ENCODE results near the gene FGD2.
"Not testable (repeated sequence)": the region's sequence is repeated elsewhere in the genome, so short reads cannot be mapped to it uniquely, and the experiment has no call there.

Gene FGD2

DNA sequence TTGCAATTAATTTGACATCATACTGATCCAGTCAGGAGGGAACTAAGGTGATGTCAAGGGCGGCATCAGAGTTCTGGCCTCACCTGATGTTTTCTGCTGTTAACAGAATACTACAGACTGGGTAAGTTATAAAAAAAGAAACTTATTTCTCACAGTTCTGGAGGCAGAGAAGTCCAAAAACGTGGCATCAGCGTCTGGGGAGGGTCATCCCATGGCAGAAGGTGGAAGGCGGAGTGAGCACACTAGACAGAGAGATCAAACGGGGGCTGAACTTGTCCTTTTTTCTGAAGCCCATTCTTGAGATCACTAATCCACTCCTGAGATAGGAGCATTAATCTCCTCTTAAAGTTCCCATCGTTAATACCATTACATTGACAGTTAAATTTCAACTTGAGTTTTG is 16.2 kb upstream of the FGD2 start:
- no peak for DNase-seq (ENCODE audit: extremely low read depth in 1 of 2, low read depth in 1 of 2)

DNA sequence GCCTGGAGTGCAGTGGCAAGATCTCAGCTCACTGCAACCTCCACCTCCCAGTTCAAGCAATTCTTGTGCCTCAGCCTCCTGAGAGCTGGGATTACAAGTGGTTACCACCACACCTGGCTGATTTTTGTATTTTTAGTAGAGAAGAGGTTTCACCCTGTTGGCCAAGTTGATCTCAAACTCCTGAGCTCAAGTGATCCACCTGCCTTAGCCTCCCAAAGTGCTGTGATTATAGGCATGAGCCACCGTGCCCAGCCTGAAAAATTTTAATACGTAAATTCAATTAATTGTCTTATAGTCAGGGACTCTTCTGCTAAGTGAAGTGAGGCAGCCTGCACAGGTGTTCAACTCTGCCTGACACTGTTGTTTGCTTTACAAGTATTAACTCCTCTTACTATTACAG is 15.1 kb upstream of the FGD2 start:
- DNase-seq (ENCODE audit: extremely low read depth in 1 of 2, low read depth in 1 of 2), result not testable (repeated sequence)

DNA sequence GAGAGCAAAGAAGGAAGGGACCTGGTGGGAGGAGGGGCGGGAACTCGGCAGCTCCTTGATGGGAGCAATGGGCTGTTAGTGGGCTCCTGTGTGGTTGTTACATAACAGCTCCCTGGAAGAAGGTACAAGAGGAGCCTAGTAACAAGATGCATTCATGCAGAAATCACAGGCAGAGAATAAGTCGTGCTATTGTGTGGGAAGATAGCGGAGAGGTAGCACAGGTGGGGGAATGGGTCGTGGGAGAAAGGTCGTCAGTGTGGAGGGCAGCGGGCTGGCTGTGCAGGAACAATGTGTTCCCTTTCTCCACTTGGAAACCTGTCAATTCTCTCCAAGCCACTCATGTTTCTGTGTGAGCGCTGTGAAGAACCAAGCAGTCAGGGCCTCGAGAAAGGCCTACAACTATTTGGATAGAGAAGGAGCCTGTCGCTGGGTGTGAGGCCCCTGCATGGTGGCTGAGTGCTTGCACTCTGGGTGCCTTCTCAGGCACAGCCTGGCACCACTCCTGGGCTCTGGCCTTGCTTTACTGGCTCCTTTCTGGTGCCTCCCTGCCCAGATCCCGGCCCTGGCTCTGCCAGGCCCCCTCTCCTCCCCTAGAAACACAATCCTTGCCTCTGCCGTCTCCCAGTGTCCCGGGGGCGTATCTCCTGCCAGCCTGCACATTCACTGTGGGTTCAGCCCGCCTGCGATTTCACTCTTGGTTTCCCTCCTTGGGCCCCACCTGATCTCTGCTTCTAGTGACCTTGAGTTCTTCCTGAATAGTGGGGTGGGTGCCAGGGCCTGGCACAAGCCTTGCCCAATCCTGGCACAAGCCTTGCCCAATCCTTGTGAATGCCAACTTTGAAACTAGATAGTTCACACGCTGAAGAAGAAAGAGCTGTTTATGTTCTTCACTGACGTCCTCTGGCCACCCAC is 7.4 kb upstream of the FGD2 start:
- no peak for DNase-seq (ENCODE audit: extremely low read depth in 1 of 2, low read depth in 1 of 2)

DNA sequence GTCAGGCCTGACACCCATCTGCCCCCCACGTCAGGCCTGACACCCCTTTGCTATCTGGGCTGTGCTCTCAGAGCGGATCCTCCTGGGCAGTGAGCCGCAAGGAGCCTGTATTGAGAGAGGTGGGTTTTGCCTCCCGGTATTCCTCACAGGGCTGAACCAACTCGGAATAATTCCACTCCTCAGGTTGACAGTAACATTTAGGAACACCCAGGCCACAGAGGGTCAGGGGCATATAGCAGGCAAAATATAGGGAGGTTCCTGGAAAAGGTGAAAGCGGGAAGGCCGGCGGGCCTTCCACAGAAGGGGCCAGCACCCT is 6.8 kb upstream of the FGD2 start:
- DNase-seq (ENCODE audit: extremely low read depth in 1 of 2, low read depth in 1 of 2), result no peak

DNA sequence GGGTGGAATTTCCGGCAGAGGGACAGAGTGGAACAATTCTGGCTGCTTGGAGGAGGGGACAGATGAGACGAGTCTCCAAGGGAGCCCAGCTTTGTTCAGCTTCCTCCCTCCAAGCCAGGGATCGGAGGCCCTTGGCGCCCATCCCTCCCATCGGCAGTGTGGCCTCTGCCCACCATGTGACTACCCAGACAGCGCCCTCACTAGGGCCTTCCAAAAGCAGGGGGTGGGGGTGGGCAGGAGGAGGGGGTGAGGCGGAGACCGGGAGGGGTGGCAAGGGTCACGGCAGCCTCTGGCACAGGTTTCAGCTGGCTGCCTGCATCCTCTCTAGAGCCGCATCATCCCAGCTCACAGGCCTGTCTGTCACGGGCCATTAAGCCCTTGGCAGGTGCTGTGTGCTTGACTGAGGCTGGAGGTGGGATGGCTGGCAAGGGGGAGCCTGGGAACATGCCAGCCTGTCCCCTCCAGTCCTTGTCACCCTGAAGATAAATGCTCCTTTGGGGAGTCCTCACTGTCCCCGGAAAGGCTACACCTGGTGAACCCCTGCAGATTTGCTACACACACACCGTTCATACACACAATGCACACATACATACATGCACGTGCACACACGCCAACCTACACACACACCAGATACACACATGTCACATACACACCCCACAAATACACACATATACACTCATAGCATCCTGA is 6.2 kb upstream of the FGD2 start:
- DNase-seq (ENCODE audit: extremely low read depth in 1 of 2, low read depth in 1 of 2), result no peak

DNA sequence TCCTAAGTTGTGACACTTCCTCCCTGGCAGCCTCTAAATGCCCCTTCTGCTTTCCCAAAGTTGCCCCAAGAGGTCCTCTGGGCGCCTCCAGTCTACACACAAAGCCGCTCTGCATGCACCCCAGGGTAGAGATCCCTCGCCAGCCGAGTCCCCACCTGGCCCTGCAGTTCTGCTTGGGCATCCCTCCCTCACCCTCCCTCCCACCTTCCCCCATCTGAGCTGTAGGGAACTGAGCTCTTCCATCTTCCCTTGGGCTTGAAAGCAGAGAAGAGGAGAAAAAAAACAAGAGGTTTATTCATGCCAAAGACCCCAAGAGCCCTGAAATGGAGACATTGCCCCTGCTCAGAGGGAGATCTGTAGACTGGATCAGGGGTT is 5.7 kb upstream of the FGD2 start:
- DNase-seq (ENCODE audit: extremely low read depth in 1 of 2, low read depth in 1 of 2), result no peak

DNA sequence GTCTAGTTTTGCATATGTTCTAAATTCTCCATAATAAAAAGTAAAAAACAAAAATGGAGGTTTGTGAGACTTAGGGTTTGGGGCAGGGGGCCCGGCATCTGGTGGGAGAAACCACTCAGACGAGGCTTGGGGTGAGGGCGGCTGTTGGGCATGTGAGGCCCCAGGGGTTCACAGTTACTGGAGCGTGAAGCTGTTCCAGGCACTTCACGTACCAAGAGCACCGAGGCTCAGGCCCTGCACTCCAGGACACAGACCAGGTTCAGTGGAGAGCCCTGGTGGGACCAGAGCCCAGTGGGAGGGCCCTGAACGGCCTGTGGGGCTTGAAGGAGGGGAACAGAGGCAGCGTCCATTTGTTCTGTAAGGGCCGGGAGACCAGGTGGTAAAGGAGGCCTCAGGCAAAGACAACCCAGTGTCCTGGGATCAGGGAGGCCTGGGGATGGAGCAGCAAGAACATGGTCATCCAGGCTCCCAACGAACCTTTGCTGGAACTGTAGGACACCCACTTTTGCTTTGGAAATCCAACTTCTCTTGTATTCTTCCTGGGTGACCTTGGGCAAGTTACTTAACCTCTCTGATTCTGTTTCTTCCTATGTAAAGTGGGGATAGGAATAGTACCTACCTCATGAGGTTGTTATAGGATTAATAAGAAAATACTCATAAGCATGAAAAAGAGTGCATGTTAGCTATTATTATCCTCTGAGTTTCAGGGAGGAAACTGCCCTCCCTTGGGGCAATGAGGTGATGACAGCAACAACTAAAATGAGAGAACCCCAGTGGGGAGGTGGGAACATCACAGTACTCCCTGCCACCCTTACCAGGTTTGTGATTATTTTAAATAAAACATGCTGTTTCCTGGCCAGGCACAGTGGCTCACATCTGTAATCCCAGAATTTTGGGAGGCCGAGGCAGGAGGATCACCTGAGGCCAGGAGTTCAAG is 1.1 kb upstream of the FGD2 start:
- DNase-seq (ENCODE audit: extremely low read depth in 1 of 2, low read depth in 1 of 2), result no peak

DNA sequence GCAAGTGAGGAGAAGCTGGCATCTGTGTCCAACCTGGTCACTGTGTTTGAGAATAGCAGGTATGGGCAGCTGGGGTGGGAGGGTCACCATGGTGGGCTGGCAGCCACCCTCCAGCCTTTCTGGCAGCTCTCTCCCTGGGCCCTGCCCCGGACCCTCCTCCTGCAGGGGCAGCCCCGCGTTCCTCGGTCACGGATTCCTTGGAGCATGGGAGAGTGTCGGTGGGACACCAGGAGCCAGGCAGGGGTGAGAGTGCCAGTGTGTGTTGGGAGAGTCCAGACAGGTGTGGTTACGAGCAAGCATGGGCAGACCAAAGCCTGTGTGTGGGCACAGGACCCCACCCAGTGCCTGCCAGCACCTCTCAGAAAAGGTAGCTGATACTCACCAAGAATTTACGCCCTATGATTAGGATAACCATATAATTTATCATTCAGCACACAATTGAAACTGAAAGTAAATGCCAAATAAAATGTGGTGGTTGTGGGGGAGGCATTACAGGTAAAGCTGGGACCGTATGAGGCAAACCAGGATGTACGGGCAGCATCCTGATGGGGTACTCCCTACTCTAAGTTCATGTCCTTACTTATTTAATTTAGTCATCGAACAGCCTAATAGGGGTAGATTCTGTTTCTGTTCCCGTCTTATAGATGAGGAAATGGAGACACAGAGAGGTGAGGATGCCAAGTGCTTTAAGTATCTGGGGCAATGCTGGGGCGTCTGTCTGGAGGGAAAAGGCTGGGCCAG is 542 bp downstream of the FGD2 start:
- DNase-seq (ENCODE audit: extremely low read depth in 1 of 2, low read depth in 1 of 2), result no peak

DNA sequence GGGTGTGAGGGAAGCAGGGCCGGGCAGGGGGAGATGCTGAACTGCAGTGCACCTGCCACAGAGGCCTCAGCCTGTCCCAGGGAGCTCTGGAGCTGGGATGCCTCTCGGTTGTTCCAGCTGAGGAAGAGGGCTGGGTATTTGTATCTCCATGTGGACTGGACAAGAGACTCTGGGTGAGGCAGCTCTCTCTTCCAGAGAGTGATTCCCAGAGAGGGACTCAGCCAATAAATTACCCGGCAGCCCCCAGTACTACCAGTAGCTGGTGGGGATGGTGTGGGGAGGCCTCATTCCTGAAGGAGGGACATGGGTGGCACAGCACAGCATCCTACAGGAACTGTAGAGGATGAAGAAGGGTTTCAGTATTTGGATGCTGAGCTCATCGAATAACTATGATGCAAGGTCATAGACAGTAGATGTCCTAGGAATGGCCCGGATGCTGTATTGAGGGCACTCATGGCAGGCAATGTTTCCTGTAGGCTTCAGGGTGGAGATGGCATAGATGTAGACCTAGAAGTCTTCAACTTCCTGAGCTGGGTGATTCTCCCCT is 1.4 kb downstream of the FGD2 start:
- DNase-seq (ENCODE audit: extremely low read depth in 1 of 2, low read depth in 1 of 2), result no peak

DNA sequence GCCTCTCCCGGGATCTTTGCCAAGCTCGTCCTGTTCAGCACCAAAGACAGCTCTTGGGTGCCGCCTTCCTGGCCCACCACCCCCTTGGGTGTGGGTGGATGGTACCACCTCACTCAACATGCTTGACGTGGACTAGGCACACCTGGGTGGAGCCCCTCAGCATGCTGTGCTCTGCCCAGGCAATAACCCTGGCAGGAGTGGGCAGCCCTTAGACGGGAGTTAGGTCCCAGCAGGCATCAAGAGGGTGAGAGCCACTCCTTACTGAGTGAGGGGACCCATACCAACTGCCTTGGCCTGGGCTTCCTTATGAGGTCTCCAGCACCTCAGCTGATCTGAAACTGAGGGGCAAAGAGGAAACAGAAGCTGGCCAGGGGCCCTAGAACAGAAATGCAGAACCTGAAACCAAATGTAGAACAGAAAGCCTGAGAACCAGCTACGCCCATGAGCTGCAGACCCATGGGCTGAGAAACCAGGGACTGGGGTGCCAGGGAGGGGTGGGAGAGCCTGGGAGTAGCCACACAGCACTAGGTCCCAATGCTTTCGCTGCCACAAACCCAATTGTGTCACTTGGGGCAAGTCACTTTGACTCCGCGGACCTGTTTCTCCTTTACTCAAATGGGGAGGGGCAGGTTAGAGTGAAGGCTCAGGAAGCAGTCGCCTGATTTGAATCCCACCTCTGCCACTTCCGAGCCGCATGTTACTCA is 2.0 kb downstream of the FGD2 start:
- DNase-seq (ENCODE audit: extremely low read depth in 1 of 2, low read depth in 1 of 2), result no peak

DNA sequence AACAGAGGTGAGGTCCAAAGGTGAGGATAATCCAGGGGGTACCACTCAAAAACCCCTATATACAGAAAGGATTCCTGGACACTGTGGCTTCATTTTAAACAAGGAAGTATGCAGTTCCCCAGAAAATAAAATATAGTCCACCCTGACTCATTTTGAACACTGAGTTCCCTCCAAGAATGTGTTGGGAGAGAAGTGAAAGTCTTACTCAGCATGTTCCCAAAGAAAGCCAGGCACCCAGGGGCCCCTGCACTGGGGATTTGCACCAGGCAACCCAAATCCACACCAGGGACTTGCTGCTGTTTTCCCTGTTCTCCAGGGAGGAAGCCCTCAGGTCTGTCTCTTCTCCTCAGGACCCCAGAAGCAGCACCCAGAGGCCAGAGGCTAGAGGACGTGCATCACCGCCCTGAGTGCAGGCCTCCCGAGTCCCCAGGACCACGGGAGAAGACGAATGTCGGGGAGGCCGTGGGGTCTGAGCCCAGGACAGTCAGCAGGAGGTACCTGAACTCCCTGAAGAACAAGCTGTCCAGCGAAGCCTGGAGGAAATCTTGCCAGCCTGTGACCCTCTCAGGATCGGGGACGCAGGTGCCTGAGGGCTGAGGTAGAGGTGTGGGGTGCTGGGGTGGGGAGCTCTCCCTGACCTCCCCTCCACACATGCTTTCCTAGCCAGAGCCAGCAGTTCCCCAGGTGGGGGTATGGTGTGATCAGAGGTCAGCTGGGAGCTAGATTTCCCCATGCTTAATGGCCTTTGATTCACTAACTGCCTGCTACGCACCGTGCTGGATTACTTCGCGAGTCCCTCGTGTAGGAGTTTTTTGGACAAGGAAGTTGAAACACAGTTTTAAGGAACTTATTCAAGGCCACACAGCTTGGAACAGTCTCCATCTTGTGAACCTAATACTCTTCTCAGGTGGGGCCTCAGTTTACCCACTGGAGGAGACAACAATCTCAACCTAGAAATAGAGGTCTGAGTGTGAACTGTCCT is 3.3 kb downstream of the FGD2 start:
- no peak for DNase-seq (ENCODE audit: extremely low read depth in 1 of 2, low read depth in 1 of 2)

DNA sequence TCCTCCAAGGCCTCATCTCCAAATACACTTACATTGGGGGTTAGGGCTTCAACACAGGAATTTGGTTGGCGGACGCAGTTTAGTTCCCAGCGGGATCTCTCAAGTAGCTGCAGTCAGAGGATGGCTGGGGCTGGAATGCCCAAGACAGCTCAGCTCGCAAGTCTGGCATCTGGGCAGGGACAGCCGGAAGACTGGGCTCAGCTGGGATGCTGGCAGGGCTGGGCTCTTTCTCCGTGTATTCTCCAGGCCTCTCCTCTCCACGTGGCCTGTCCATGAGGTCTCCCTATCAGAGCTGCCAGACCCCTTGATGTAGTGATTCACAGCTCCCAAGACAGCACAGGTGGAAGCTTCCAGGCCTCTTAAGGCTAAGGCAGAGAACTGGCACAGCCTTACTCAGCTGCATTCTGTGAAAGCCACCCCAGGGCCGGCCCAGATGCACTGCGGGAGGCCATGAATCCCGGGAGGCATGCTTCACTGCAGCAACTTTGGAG is 5.0 kb downstream of the FGD2 start:
- no peak for DNase-seq (ENCODE audit: extremely low read depth in 1 of 2, low read depth in 1 of 2)

DNA sequence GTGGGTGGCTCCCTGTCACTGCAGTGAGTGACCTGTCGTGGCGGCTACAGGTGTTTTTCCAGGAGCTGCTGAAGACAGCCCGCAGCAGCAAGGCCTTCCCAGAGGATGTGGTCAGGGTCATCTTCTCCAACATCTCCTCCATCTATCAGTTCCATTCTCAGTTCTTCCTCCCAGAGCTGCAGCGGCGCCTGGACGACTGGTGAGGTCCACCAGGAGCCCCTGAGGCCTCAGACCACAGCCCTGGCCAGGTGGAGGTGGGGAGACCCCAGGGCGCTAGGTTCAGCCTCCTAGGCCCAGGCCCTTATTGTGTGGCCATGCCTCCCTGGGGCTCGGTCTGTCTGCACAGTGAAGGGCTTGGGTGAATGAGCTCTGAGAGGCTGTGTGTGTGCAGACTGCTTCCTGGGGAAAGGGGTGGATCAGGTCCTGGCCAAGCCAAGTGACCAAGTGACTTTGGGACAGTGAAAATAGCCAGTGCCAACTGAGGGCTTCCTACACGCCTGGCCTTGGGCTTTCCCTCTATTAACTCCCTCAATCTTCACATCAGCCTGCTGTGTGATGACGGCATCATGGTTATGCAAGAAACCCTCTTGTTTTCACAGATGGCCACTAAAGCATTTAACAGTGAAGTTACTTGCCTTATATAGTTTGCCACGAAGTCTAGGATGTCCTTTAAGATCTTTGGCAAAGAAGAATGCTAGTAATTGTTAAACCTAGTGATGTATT is 6.4 kb downstream of the FGD2 start:
- DNase-seq (ENCODE audit: extremely low read depth in 1 of 2, low read depth in 1 of 2), result no peak

DNA sequence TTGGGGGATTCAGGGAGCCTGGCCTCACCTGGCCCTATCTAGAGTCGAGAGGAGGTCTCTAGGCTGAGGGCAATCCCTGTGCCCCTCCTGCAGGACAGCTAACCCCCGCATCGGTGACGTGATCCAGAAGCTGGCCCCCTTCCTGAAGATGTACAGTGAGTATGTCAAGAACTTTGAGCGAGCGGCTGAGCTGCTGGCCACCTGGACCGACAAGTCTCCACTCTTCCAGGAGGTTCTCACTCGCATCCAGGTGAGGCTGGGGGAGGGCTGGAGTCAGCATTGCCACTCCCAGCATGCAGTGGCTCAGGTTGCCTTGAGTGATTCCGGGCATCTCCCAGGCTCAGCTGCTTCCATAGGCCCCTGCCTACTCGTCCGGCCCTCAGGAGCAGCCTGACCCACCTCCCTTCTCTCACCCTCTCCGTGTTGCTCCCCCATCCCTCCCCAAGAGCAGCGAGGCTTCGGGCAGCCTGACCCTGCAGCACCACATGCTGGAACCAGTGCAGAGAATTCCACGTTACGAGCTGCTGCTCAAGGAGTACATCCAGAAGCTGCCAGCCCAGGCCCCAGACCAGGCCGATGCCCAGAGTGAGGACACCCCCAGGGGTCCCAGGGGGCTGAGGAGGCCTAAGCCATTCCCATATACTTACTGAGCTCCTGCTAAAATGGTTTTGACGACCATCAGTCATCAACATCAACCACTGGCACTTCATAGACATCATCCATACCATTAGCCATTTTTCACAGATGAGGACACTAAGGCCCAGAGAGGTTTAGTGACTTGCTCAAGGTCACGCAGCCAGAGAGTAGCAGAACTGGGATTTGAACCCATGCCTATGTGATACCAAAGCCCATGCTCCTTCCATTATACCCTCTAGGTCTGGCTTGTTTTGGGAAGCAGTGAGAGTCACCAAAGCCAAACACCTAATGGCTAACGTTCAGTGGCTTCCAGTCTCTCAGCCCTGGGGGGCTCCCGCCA is 8.3 kb downstream of the FGD2 start:
- DNase-seq (ENCODE audit: extremely low read depth in 1 of 2, low read depth in 1 of 2), result no peak

DNA sequence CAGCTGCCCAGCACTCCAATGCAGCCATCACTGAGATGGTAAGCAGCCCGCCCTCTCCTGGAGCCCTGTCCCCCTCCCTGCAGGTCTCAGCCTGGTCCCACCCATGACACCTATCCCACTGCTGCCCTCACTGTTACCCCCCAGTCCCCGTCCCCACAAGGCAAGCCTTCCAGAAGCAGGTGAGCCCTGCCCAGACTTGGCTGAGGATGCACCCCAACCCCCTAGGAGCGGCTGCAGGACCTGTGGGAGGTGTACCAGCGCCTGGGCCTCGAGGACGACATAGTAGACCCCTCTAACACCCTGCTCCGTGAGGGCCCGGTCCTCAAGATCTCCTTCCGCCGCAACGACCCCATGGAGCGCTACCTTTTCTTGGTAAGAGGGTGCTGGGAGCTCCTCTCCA is 9.2 kb downstream of the FGD2 start:
- DNase-seq (ENCODE audit: extremely low read depth in 1 of 2, low read depth in 1 of 2), result no peak

DNA sequence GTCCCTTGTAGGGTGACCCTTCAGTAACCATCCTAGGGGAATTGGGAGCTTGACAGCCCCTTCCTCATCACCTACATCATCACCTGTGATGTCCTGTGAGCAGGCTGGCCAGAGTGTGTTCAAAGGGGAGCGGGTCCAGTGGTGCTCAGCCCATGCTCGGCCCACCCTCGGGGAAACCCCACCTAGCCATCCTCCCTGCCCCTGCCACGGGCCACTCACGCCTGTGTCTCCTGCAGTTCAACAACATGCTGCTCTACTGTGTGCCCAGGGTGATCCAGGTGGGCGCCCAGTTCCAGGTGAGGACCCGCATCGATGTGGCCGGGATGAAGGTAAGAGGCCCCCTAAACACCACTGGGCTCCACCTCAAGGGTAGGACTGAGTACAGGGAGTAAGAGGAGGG is 10.1 kb downstream of the FGD2 start:
- DNase-seq (ENCODE audit: extremely low read depth in 1 of 2, low read depth in 1 of 2), result no peak

DNA sequence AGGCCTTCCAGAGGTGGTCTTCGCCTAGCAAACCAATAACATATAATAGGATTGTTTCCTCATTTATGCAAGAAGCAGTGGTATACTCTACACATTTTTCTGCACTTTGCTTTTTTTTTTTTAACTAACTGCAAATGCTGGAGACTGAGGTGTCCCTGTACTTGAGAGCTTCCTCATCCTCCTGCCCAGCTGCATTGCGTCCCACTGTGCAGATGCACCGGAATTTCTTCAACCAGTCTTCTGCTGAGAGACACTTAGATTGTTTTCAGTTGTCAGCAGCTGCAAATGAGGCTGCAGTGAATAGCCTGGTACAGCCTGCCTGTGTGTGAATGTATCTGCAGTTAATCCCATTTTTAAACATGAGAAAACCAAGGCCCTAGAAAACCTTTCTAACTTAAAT is 11.5 kb downstream of the FGD2 start:
- no peak for DNase-seq (ENCODE audit: extremely low read depth in 1 of 2, low read depth in 1 of 2)
